GM12892 (cell line): ENCODE measurements around the gene ARHGAP29.

Experiments
- POLR2A ChIP-seq: IDR thresholded peaks from 2 replicates; pipeline ENCODE4 v1.6.1; 2011; ENCODE audit warnings: low read depth, low read length, control low read depth
- TAF1 ChIP-seq: IDR thresholded peaks from 2 replicates; pipeline ENCODE4 v1.6.1; 2011; ENCODE audit warnings: low read depth, mild to moderate bottlenecking, control low read depth, low read length, borderline replicate concordance

- TF ChIP-seq POLR2A: no peak
- no peak for TF ChIP-seq TAF1
Measured at GRCh38 chr1:94183197-94183815, 54.1 kb downstream of the ARHGAP29 start.
